Mammary epithelial cell (primary cell): Measurements from ENCODE around the gene FAF1.

ENCODE experiments used
- EZH2 ChIP-seq: IDR thresholded peaks from 2 replicates; pipeline ENCODE4 v1.6.1; 2012; ENCODE audit warnings: low read length, inconsistent platforms, borderline replicate concordance
- TF ChIP-seq, protein P1 (sequence below), 2 donors: IDR thresholded peaks in 1 of 2; conservative IDR thresholded peaks in 1 of 2; 2 replicates each; pipeline ENCODE4 v1.5.1; 2011 to 2012; ENCODE audit warnings: inconsistent platforms in 2 of 2, low read length in 2 of 2, mild to moderate bottlenecking in 2 of 2, control low read depth in 1 of 2, low read depth in 1 of 2; ENCODE audit not compliant: insufficient read depth in 1 of 2; ENCODE audit errors: extremely low read depth in 1 of 2

- TF ChIP-seq, protein P1, sequence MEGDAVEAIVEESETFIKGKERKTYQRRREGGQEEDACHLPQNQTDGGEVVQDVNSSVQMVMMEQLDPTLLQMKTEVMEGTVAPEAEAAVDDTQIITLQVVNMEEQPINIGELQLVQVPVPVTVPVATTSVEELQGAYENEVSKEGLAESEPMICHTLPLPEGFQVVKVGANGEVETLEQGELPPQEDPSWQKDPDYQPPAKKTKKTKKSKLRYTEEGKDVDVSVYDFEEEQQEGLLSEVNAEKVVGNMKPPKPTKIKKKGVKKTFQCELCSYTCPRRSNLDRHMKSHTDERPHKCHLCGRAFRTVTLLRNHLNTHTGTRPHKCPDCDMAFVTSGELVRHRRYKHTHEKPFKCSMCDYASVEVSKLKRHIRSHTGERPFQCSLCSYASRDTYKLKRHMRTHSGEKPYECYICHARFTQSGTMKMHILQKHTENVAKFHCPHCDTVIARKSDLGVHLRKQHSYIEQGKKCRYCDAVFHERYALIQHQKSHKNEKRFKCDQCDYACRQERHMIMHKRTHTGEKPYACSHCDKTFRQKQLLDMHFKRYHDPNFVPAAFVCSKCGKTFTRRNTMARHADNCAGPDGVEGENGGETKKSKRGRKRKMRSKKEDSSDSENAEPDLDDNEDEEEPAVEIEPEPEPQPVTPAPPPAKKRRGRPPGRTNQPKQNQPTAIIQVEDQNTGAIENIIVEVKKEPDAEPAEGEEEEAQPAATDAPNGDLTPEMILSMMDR (conservative IDR thresholded peaks at IDR 0.05 in 1 of 2, IDR thresholded peaks at IDR 0.05 in 1 of 2; ENCODE audit: extremely low read depth in 1 of 2, insufficient read depth in 1 of 2, low read depth in 1 of 2, low read length in 2 of 2): no peak
- TF ChIP-seq EZH2: no peak
These were observed 139.5 kb downstream of the FAF1 start for GRCh38 chr1:50820545-50820944.
